HepG2 (cell line): ENCODE measurements around the gene ARHGEF4. TPM values are rescaled to one million over a fixed set of nuclear protein-coding genes. Genes with fewer than 3 reads are reported as not detected.
A peak's percentile ranks its signal among the peaks of the same experiment; 100 is the strongest.

Experiments used
- AHR ChIP-seq: IDR thresholded peaks from 2 replicates; pipeline ENCODE4 v1.6.1; 2018; ENCODE audit warnings: missing genetic modification reagents, missing compliant biosample characterization
- HOXA5 ChIP-seq: sonication (generic); formaldehyde crosslinking; IDR thresholded peaks from 2 replicates; pipeline ENCODE4 v1.4.0; 2020; ENCODE audit warnings: missing genetic modification reagents
- NFE2L2 ChIP-seq: fragments of 150-350 bp; IDR thresholded peaks from 2 replicates; pipeline ENCODE4 v1.6.1; 2014; ENCODE audit warnings: low read length
- NR2C2 ChIP-seq: sonication (generic); formaldehyde crosslinking; IDR thresholded peaks from 2 replicates; pipeline ENCODE4 v1.4.0; 2020; ENCODE audit warnings: missing genetic modification reagents, mild to moderate bottlenecking, moderate library complexity, borderline replicate concordance
- SMAD1 ChIP-seq: sonication (generic); formaldehyde crosslinking; IDR thresholded peaks from 2 replicates; pipeline ENCODE4 v1.4.0; 2020; ENCODE audit warnings: missing genetic modification reagents, low read depth, mild to moderate bottlenecking, borderline replicate concordance
- SYNCRIP ChIP-seq: fragments of 200-400 bp; formaldehyde crosslinking; IDR thresholded peaks from 2 replicates; pipeline ENCODE4 v1.6.1; 2018; ENCODE audit warnings: mild to moderate bottlenecking, low read depth, low read length; ENCODE audit not compliant: insufficient read depth
- ZBED4 ChIP-seq: sonication (generic); formaldehyde crosslinking; IDR thresholded peaks from 2 replicates; pipeline ENCODE4 v1.4.0; 2020; ENCODE audit warnings: missing genetic modification reagents, borderline replicate concordance
- ZKSCAN5 ChIP-seq: sonication (generic); formaldehyde crosslinking; IDR thresholded peaks from 2 replicates; pipeline ENCODE4 v1.5.1; 2020; ENCODE audit warnings: mild to moderate bottlenecking, missing genetic modification reagents
- ZNF574 ChIP-seq: sonication (generic); formaldehyde crosslinking; IDR thresholded peaks from 2 replicates; pipeline ENCODE4 v1.4.0; 2020; ENCODE audit warnings: missing genetic modification reagents
- ZNF850 ChIP-seq: sonication (generic); formaldehyde crosslinking; conservative IDR thresholded peaks from 2 replicates; pipeline ENCODE4 v1.9.0; 2021; ENCODE audit warnings: mild to moderate bottlenecking, missing genetic modification reagents
- ZNF879 ChIP-seq: sonication (generic); formaldehyde crosslinking; IDR thresholded peaks from 2 replicates; pipeline ENCODE4 v1.8.1; 2023; ENCODE audit warnings: missing genetic modification reagents
- polyA plus RNA-seq, 8 experiments: library from polyadenylated mRNA; depleted of rRNA in 3 of 8; stranded (reverse) in 7 of 8; unstranded in 1 of 8; fragments of >200 nt; fragmentation: Illumina TruSeq in 4 of 8; extraction: Trizol in 4 of 8; gene quantifications; 2 replicates each; pipeline versions ENCODE4 v1.2.1 to v1.2.3, GENCODE V29; 2011 to 2016; ENCODE audit warnings: low read depth in 4 of 8, missing spikeins in 1 of 8, mixed read lengths in 1 of 8; ENCODE audit not compliant: insufficient read depth in 1 of 8
- total RNA-seq, 5 experiments: library from RNA; depleted of rRNA; stranded (reverse); fragments of >200 nt; fragmentation: Illumina TruSeq; extraction: Trizol; gene quantifications; 2 replicates each; pipeline ENCODE4 v1.2.3, GENCODE V29; 2016; ENCODE audit warnings: low read depth in 1 of 5
- TF ChIP-seq, protein P1 (sequence below): sonication (generic); formaldehyde crosslinking; IDR thresholded peaks from 2 replicates; pipeline ENCODE4; 2020; ENCODE audit warnings: missing genetic modification reagents, mild to moderate bottlenecking, borderline replicate concordance
- TF ChIP-seq, protein P2 (sequence below): sonication (generic); formaldehyde crosslinking; IDR thresholded peaks from 2 replicates; pipeline ENCODE4 v1.4.0; 2020; ENCODE audit warnings: missing genetic modification reagents
- TF ChIP-seq, protein P3 (sequence below): sonication (generic); formaldehyde crosslinking; IDR thresholded peaks from 2 replicates; pipeline ENCODE4 v1.8.0; 2022; ENCODE audit warnings: missing genetic modification reagents, low read depth, mild to moderate bottlenecking, borderline replicate concordance

The ARHGEF4 gene
- total and polyA plus RNA-seq, 2 of the 13 experiments (the other 11 are each of a cell fraction or from before 2014, with no cell fraction given), result 0.11 to 0.13 TPM

- TF ChIP-seq ZBED4, result peak; percentile 66
- TF ChIP-seq, protein P1, sequence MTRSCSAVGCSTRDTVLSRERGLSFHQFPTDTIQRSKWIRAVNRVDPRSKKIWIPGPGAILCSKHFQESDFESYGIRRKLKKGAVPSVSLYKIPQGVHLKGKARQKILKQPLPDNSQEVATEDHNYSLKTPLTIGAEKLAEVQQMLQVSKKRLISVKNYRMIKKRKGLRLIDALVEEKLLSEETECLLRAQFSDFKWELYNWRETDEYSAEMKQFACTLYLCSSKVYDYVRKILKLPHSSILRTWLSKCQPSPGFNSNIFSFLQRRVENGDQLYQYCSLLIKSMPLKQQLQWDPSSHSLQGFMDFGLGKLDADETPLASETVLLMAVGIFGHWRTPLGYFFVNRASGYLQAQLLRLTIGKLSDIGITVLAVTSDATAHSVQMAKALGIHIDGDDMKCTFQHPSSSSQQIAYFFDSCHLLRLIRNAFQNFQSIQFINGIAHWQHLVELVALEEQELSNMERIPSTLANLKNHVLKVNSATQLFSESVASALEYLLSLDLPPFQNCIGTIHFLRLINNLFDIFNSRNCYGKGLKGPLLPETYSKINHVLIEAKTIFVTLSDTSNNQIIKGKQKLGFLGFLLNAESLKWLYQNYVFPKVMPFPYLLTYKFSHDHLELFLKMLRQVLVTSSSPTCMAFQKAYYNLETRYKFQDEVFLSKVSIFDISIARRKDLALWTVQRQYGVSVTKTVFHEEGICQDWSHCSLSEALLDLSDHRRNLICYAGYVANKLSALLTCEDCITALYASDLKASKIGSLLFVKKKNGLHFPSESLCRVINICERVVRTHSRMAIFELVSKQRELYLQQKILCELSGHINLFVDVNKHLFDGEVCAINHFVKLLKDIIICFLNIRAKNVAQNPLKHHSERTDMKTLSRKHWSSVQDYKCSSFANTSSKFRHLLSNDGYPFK (CRISPR knock-in tag), result peak; percentile 51
- TF ChIP-seq ZNF574 (CRISPR knock-in tag), result peak; percentile 79
- TF ChIP-seq, protein P2, sequence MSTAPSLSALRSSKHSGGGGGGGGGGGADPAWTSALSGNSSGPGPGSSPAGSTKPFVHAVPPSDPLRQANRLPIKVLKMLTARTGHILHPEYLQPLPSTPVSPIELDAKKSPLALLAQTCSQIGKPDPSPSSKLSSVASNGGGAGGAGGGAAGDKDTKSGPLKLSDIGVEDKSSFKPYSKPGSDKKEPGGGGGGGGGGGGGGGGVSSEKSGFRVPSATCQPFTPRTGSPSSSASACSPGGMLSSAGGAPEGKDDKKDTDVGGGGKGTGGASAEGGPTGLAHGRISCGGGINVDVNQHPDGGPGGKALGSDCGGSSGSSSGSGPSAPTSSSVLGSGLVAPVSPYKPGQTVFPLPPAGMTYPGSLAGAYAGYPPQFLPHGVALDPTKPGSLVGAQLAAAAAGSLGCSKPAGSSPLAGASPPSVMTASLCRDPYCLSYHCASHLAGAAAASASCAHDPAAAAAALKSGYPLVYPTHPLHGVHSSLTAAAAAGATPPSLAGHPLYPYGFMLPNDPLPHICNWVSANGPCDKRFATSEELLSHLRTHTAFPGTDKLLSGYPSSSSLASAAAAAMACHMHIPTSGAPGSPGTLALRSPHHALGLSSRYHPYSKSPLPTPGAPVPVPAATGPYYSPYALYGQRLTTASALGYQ, result no peak
- TF ChIP-seq, protein P3, sequence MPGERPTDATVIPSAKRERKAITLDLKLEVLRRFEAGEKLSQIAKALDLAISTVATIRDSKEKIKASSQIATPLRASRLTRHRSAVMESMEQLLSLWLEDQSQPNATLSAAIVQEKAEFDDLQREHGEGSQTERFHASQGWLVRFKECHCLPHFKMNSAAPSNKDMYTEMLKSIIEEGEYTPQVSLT (CRISPR knock-in tag), result no peak
- no peak for TF ChIP-seq HOXA5
- TF ChIP-seq ZNF879, result no peak
- TF ChIP-seq NR2C2, result no peak
- no peak for TF ChIP-seq SYNCRIP
- TF ChIP-seq ZKSCAN5 (CRISPR knock-in tag), result no peak
- no peak for TF ChIP-seq NFE2L2
- TF ChIP-seq ZNF850 (CRISPR knock-in tag), result no peak
- no peak for TF ChIP-seq AHR (CRISPR knock-in tag)
- TF ChIP-seq SMAD1 (CRISPR knock-in tag), result peak; percentile 88
These were observed 39.0 kb upstream of the ARHGEF4 start (continued) for GRCh38 chr2:130797493-130798435.
